Calu3 (cell line): ENCODE data around the gene FZD2. TPM values are rescaled to one million over a fixed set of nuclear protein-coding genes. Genes with fewer than 3 reads are reported as not detected.

Source experiments
- BruUV-seq: library from RNA; stranded (reverse); fragments of 400-500 nt; replicated peaks from 2 replicates; lab custom pipeline; 2021; lab: Mats Ljungman, UMichigan
- CTCF ChIA-PET: fragments of 300-600 bp; sonication (Branson Sonifier 250); formaldehyde crosslinking; loops from one replicate; lab custom pipeline; 2022; ENCODE audit warnings: antibody characterized with exemption; lab: Charles Lee
- DNase-seq: peaks from one replicate; pipeline ENCODE4 v3.0.0; 2022
- H3K27ac Mint-ChIP-seq: one replicate; pipeline ENCODE4 v1.8.0; 2022; ENCODE audit warnings: mixed read lengths; ENCODE audit not compliant: unreplicated experiment
- H3K27me3 Mint-ChIP-seq: one replicate; pipeline ENCODE4 v1.8.0; 2022; ENCODE audit warnings: mixed read lengths; ENCODE audit not compliant: unreplicated experiment
- H3K36me3 Mint-ChIP-seq: one replicate; pipeline ENCODE4 v1.8.0; 2022; ENCODE audit warnings: mild to moderate bottlenecking, moderate library complexity, mixed read lengths; ENCODE audit not compliant: insufficient read depth, unreplicated experiment
- H3K4me1 Mint-ChIP-seq: one replicate; pipeline ENCODE4 v1.8.0; 2022; ENCODE audit warnings: mild to moderate bottlenecking, low read depth, mixed read lengths; ENCODE audit not compliant: unreplicated experiment
- H3K4me3 Mint-ChIP-seq: one replicate; pipeline ENCODE4 v1.8.0; 2022; ENCODE audit warnings: mild to moderate bottlenecking, low read depth, moderate library complexity, mixed read lengths; ENCODE audit not compliant: unreplicated experiment
- H3K9me3 Mint-ChIP-seq: one replicate; pipeline ENCODE4 v1.8.0; 2022; ENCODE audit warnings: low read depth, mixed read lengths; ENCODE audit not compliant: unreplicated experiment
- CTCF ChIP-seq: fragments of 200-600 bp; IDR thresholded peaks from one replicate; pipeline ENCODE4 v1.8.0; 2022; ENCODE audit warnings: antibody characterized with exemption; ENCODE audit not compliant: unreplicated experiment
- intact Hi-C: fragments of 100-400 bp; cut with micrococcal nuclease; formaldehyde crosslinking; loops from one replicate; pipeline ENCODE4 v1.10.0; 2022; ENCODE audit not compliant: unreplicated experiment
- total RNA-seq: library from RNA; stranded (reverse); gene quantifications from 2 replicates; pipeline ENCODE4 v1.2.3, GENCODE V29; 2022

Gene FZD2
- total RNA-seq, 1 experiment from 2014 or later = 35.8 TPM

GRCh38 chr17:44568945-44569858 lies 11.9 kb downstream of the FZD2 start:
- intact Hi-C loops = no loop called here
- H3K4me1 Mint-ChIP-seq = no peaks in the 10 kb centered on the region
- no peak for DNase-seq
- no peak for TF ChIP-seq CTCF
- H3K27ac Mint-ChIP-seq = no peak overlapping the region
- no peak overlapping the region for H3K4me3 Mint-ChIP-seq
- H3K9me3 Mint-ChIP-seq = peaks cover 4% of the 10 kb centered on the region
- H3K36me3 Mint-ChIP-seq = peaks cover 5% of the 10 kb centered on the region
- CTCF ChIA-PET = interaction anchor here (0.8 to 1.1 kb wide), 2 partner anchors 36 to 42 kb away, joined by 3 to 5 read pairs; no protein-coding TSS in a partner anchor
- no TSS peak for BruUV-seq
- H3K27me3 Mint-ChIP-seq = no peaks in the 10 kb centered on the region

GRCh38 chr17:44572801-44573200 lies 15.5 kb downstream of the FZD2 start:
- no peak for TF ChIP-seq CTCF
- no peak overlapping the region for H3K4me3 Mint-ChIP-seq
- peaks cover 5% of the 10 kb centered on the region for H3K36me3 Mint-ChIP-seq
- CTCF ChIA-PET = no interaction called here
- no peak for DNase-seq
- H3K4me1 Mint-ChIP-seq = no peaks in the 10 kb centered on the region
- BruUV-seq = no TSS peak
- intact Hi-C loops = no loop called here
- no peak overlapping the region for H3K27ac Mint-ChIP-seq
- no peaks in the 10 kb centered on the region for H3K9me3 Mint-ChIP-seq
- no peaks in the 10 kb centered on the region for H3K27me3 Mint-ChIP-seq

GRCh38 chr17:44575403-44575802 lies 18.1 kb downstream of the FZD2 start:
- CTCF ChIA-PET = no interaction called here
- Mint-ChIP-seq H3K27me3 (peaks cover 22% of the 10 kb centered on the region), H3K4me1 (peaks cover 9% of the 10 kb centered on the region), H3K4me3 (no peak overlapping the region), H3K27ac (no peak overlapping the region), H3K36me3 (no peaks in the 10 kb centered on the region), H3K9me3 (no peaks in the 10 kb centered on the region)
- intact Hi-C loops = no loop called here
- no peak for TF ChIP-seq CTCF
- no TSS peak for BruUV-seq
- DNase-seq = no peak

GRCh38 chr17:44578947-44579346 lies 21.7 kb downstream of the FZD2 start:
- CTCF ChIA-PET = no interaction called here
- no peak overlapping the region for H3K4me3 Mint-ChIP-seq
- H3K4me1 Mint-ChIP-seq = peaks cover 9% of the 10 kb centered on the region
- no peak overlapping the region for H3K27ac Mint-ChIP-seq
- no peaks in the 10 kb centered on the region for H3K9me3 Mint-ChIP-seq
- TF ChIP-seq CTCF = no peak
- H3K36me3 Mint-ChIP-seq = no peaks in the 10 kb centered on the region
- no peak for DNase-seq
- intact Hi-C loops = no loop called here
- H3K27me3 Mint-ChIP-seq = peaks cover 29% of the 10 kb centered on the region
- no TSS peak for BruUV-seq
